Endodermal cell (in vitro differentiated cells): ENCODE data around the gene YJU2. TPM values are rescaled to one million over a fixed set of nuclear protein-coding genes. Genes with fewer than 3 reads are reported as not detected.

ENCODE experiments used
- DNase-seq: peaks from one replicate; pipeline ENCODE4 v3.0.0-alpha.2; 2017
- H3K27ac ChIP-seq: 2 replicates; pipeline ENCODE4 v1.5.1; 2013; ENCODE audit warnings: mild to moderate bottlenecking, low read depth, low read length, moderate library complexity
- H3K27me3 ChIP-seq: 2 replicates; pipeline ENCODE4 v1.6.1; 2013; ENCODE audit warnings: mild to moderate bottlenecking, low read length, moderate library complexity; ENCODE audit not compliant: insufficient read depth, control insufficient read depth, poor library complexity, severe bottlenecking
- H3K36me3 ChIP-seq: 2 replicates; pipeline ENCODE4 v1.7.0; 2013; ENCODE audit warnings: mild to moderate bottlenecking, low read length, moderate library complexity; ENCODE audit not compliant: control insufficient read depth, insufficient read depth
- H3K4me1 ChIP-seq: one replicate; pipeline ENCODE4 v1.7.0; 2013; ENCODE audit warnings: low read length; ENCODE audit not compliant: control insufficient read depth, insufficient read depth
- H3K4me3 ChIP-seq: 2 replicates; pipeline ENCODE4 v1.5.1; 2013; ENCODE audit warnings: mild to moderate bottlenecking, low read length, moderate library complexity
- H3K9ac ChIP-seq: 2 replicates; pipeline ENCODE4 v1.6.1; 2013; ENCODE audit warnings: mild to moderate bottlenecking, low read length, moderate library complexity; ENCODE audit not compliant: poor library complexity, severe bottlenecking; ENCODE audit errors: extremely low read depth
- H3K9me3 ChIP-seq: 2 replicates; pipeline ENCODE4 v1.6.1; 2013; ENCODE audit warnings: mild to moderate bottlenecking, low read length, moderate library complexity; ENCODE audit not compliant: control insufficient read depth
- H3K27ac Mint-ChIP-seq: 2 replicates; pipeline ENCODE4 v1.8.0; 2020; ENCODE audit warnings: mixed read lengths
- H3K27me3 Mint-ChIP-seq: 2 replicates; pipeline ENCODE4 v1.8.0; 2021; ENCODE audit warnings: mild to moderate bottlenecking, mixed read lengths; ENCODE audit not compliant: insufficient read depth
- H3K36me3 Mint-ChIP-seq: 2 replicates; pipeline ENCODE4 v1.8.0; 2020; ENCODE audit warnings: low read depth, mixed read lengths
- H3K4me1 Mint-ChIP-seq: 2 replicates; pipeline ENCODE4 v1.8.0; 2020; ENCODE audit warnings: mixed read lengths
- H3K4me3 Mint-ChIP-seq: 2 replicates; pipeline ENCODE4 v1.8.0; 2020; ENCODE audit warnings: mild to moderate bottlenecking, moderate library complexity, mixed read lengths
- H3K9me3 Mint-ChIP-seq: 2 replicates; pipeline ENCODE4 v1.8.0; 2020; ENCODE audit warnings: mild to moderate bottlenecking, mixed read lengths
- WGBS, 2 experiments: methylation state at CpG; one replicate each; pipeline versions ENCODE4 v1.1.5 to v1.1.7; 2013; ENCODE audit warnings: missing lambda C conversion rate in 2 of 2, mixed read lengths in 1 of 2; ENCODE audit not compliant: insufficient coverage in 1 of 2, insufficient read length in 1 of 2; 5-methylcytosine and 5-hydroxymethylcytosine counted together
- total RNA-seq, 2 donors: library from RNA; stranded (reverse); fragmentation: NEBNext Ultra II Directional in 1 of 2; extraction: Animal tissue kit (Norgen Biotek cat#: 25700) in 1 of 2; gene quantifications; 2 replicates in 1 of 2; 3 replicates in 1 of 2; pipeline ENCODE4 v1.2.1, GENCODE V29; 2021
- TF ChIP-seq, protein P1 (sequence below): fragments of 200-600 bp; sonication (generic); conservative IDR thresholded peaks from 2 replicates; pipeline ENCODE4 v1.5.0; 2021; ENCODE audit warnings: antibody characterized with exemption, mild to moderate bottlenecking

YJU2 gene
- total RNA-seq, 2 donors from 2014 or later: 15.8 to 16.4 TPM

DNA sequence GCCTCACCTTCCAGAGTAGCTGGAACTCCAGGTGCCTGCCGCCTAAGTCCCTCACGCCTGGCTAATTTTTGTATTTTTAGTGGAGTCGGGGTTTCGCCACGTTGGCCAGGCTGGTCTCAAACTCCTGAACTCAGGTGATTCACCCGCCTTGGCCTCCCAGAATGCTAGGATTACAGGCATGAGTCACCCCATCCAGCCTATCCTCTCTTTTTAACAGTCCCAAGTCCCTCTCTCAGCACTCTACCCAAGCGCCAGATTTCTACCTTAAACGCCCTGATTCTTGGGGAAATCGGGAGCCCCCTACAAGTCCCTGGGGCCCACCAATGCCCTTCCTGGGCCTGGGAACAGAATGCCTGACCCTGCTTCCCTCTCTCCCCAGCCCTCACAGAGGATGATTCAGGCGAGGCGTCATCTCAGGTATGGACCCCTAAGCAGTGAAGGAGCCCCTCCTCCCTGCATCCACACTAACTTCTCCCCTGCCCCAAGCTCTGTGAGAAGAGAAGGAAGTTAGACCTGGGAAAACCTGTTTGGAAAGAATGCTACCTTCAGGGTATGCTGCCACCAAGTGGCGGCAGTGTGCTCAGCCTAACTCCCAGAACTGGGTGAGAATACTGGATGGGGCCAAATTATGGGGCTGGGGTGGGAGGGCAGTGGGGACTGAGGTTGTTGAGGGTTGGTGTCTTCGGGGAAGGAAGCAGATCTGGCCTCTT, 38.3 kb upstream of the YJU2 start:
- no peak overlapping the region for H3K4me3 ChIP-seq
- H3K27me3 ChIP-seq: no peaks in the 10 kb centered on the region
- DNase-seq: peak; percentile 78
- TF ChIP-seq, protein P1, sequence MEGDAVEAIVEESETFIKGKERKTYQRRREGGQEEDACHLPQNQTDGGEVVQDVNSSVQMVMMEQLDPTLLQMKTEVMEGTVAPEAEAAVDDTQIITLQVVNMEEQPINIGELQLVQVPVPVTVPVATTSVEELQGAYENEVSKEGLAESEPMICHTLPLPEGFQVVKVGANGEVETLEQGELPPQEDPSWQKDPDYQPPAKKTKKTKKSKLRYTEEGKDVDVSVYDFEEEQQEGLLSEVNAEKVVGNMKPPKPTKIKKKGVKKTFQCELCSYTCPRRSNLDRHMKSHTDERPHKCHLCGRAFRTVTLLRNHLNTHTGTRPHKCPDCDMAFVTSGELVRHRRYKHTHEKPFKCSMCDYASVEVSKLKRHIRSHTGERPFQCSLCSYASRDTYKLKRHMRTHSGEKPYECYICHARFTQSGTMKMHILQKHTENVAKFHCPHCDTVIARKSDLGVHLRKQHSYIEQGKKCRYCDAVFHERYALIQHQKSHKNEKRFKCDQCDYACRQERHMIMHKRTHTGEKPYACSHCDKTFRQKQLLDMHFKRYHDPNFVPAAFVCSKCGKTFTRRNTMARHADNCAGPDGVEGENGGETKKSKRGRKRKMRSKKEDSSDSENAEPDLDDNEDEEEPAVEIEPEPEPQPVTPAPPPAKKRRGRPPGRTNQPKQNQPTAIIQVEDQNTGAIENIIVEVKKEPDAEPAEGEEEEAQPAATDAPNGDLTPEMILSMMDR: peak; percentile 66
- H3K27ac Mint-ChIP-seq: peak overlapping the region; percentile 75
- no peaks in the 10 kb centered on the region for H3K9me3 ChIP-seq
- H3K9me3 Mint-ChIP-seq: no peaks in the 10 kb centered on the region
- no peaks in the 10 kb centered on the region for H3K4me1 ChIP-seq
- H3K36me3 ChIP-seq: no peaks in the 10 kb centered on the region
- no peaks in the 10 kb centered on the region for H3K36me3 Mint-ChIP-seq
- peaks cover 5% of the 10 kb centered on the region for H3K27me3 Mint-ChIP-seq
- H3K27ac ChIP-seq: no peak overlapping the region
- H3K4me3 Mint-ChIP-seq: no peak overlapping the region
- no peak overlapping the region for H3K9ac ChIP-seq
- WGBS, 2 experiments: 83 to 85% methylated on average over 9 to 13 of the region's 13 CpGs
- H3K4me1 Mint-ChIP-seq: no peaks in the 10 kb centered on the region

DNA sequence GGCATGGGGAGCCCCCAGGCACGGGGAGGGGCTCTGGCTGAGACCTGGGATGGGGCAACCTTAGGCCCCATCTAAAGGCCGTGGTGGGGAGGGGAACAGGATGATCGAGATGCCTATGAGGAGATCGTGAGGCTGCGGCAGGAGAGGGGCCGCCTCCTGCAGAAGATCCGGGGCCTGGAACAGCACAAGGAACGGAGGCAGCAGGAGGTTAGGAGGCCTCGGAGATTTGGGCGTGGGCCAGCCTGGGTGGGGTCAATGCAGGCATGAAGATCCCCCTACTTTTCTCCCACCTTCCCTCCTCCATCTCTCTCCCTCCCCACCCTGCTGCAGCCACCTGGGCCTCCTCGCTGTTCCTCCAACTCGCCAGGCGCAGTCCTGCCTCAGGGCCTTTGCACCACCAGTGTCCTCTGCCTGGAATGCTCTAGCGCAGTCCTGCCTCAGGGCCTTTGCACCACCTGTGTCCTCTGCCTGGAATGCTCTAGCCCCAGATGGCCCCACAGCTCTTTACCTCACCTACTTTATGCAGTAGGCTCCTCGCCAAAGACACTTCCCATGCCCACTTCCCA, 36.6 kb upstream of the YJU2 start:
- Histone ChIP-seq H3K9ac (no peak overlapping the region), H3K4me3 (no peak overlapping the region), H3K9me3 (no peaks in the 10 kb centered on the region), H3K27me3 (no peaks in the 10 kb centered on the region), H3K27ac (no peak overlapping the region), H3K4me1 (no peaks in the 10 kb centered on the region), H3K36me3 (no peaks in the 10 kb centered on the region)
- Mint-ChIP-seq H3K36me3 (no peaks in the 10 kb centered on the region), H3K27me3 (peaks cover 5% of the 10 kb centered on the region), H3K4me1 (no peaks in the 10 kb centered on the region), H3K4me3 (no peak overlapping the region), H3K9me3 (no peaks in the 10 kb centered on the region), H3K27ac (no peak overlapping the region)
- TF ChIP-seq, protein P1: no peak
- 74 to 87% methylated on average over 6 to 14 of the region's 15 CpGs for WGBS, 2 experiments
- no peak for DNase-seq

DNA sequence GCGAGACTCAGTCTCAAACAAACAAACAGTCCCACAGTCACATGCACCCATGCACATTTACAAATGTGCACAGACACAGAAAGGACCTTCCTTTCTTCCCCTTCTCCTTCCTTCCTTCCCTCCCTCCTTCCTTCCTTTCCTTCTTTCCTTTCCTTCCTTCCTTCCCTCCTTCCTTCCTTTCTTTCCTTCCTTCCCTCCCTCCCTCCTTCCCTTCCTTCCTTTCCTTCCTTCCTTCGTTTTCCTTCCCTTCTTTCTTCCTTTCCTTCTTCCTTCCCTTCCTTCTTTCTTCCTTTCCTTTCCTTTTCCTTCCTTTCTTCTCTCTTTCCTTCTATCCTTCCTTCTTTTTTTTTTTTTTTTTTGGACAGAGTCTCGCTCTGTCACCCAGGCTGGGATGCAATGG, 33.8 kb upstream of the YJU2 start:
- no peaks in the 10 kb centered on the region for H3K9me3 ChIP-seq
- no peaks in the 10 kb centered on the region for H3K4me1 Mint-ChIP-seq

More for the DNA sequence above, 33.8 kb upstream of the YJU2 start:
- H3K9ac ChIP-seq: no peak overlapping the region
- Mint-ChIP-seq H3K36me3 (no peaks in the 10 kb centered on the region), H3K9me3 (peaks cover 3% of the 10 kb centered on the region), H3K27me3 (peaks cover 7% of the 10 kb centered on the region), H3K27ac (no peak overlapping the region), H3K4me3 (no peak overlapping the region)
- H3K27me3 ChIP-seq: no peaks in the 10 kb centered on the region
- H3K36me3 ChIP-seq: no peaks in the 10 kb centered on the region
- DNase-seq: no peak
- TF ChIP-seq, protein P1: no peak
- 87 to 100% methylated on average over 2 to 3 of the region's 3 CpGs for WGBS, 2 experiments
- H3K4me3 ChIP-seq: no peak overlapping the region
- no peaks in the 10 kb centered on the region for H3K4me1 ChIP-seq
- H3K27ac ChIP-seq: no peak overlapping the region
